ENCODE measurements around the gene C16orf74. TPM values are rescaled to one million over a fixed set of nuclear protein-coding genes. Genes with fewer than 3 reads are reported as not detected.

The C16orf74 gene
- total RNA-seq, 1 donor from 2014 or later: 0.64 TPM

- no peak for TF ChIP-seq CTCF (IDR thresholded peaks at IDR 0.05; ENCODE audit: unreplicated experiment)
- Mint-ChIP-seq H3K4me3 (ENCODE audit: unreplicated experiment) (no peak overlapping the region), H3K27ac (ENCODE audit: unreplicated experiment) (peak overlapping the region; percentile 57), H3K27me3 (ENCODE audit: unreplicated experiment) (peaks cover 7% of the 10 kb centered on the region), H3K36me3 (ENCODE audit: low read depth, unreplicated experiment) (peaks cover 14% of the 10 kb centered on the region), H3K9me3 (ENCODE audit: unreplicated experiment) (no peaks in the 10 kb centered on the region), H3K4me1 (ENCODE audit: unreplicated experiment) (no peaks in the 10 kb centered on the region)
- no peak for DNase-seq (ENCODE audit: low spot score)
Measured at GRCh38 chr16:85660843-85661739, 89.8 kb downstream of the C16orf74 start.

GRCh38 chr16:85659805-85660511 is 90.9 kb downstream of the C16orf74 start:
- Mint-ChIP-seq H3K9me3 (ENCODE audit: unreplicated experiment) (no peaks in the 10 kb centered on the region), H3K27me3 (ENCODE audit: unreplicated experiment) (peaks cover 9% of the 10 kb centered on the region), H3K4me1 (ENCODE audit: unreplicated experiment) (no peaks in the 10 kb centered on the region), H3K4me3 (ENCODE audit: unreplicated experiment) (no peak overlapping the region), H3K36me3 (ENCODE audit: low read depth, unreplicated experiment) (peaks cover 4% of the 10 kb centered on the region), H3K27ac (ENCODE audit: unreplicated experiment) (no peak overlapping the region)
- peak; percentile 87 for TF ChIP-seq CTCF (IDR thresholded peaks at IDR 0.05; ENCODE audit: unreplicated experiment)
- DNase-seq (ENCODE audit: low spot score): peak; percentile 94

GRCh38 chr16:85659336-85659735 is 91.6 kb downstream of the C16orf74 start:
- Mint-ChIP-seq H3K27ac (ENCODE audit: unreplicated experiment) (no peak overlapping the region), H3K4me3 (ENCODE audit: unreplicated experiment) (no peak overlapping the region), H3K9me3 (ENCODE audit: unreplicated experiment) (no peaks in the 10 kb centered on the region), H3K27me3 (ENCODE audit: unreplicated experiment) (peaks cover 9% of the 10 kb centered on the region), H3K4me1 (ENCODE audit: unreplicated experiment) (no peaks in the 10 kb centered on the region), H3K36me3 (ENCODE audit: low read depth, unreplicated experiment) (no peaks in the 10 kb centered on the region)
- DNase-seq (ENCODE audit: low spot score): no peak
- no peak for TF ChIP-seq CTCF (IDR thresholded peaks at IDR 0.05; ENCODE audit: unreplicated experiment)

- H3K27ac Mint-ChIP-seq (ENCODE audit: unreplicated experiment): no peak overlapping the region
- DNase-seq (ENCODE audit: low spot score): no peak
- H3K9me3 Mint-ChIP-seq (ENCODE audit: unreplicated experiment): no peaks in the 10 kb centered on the region
- H3K4me1 Mint-ChIP-seq (ENCODE audit: unreplicated experiment): no peaks in the 10 kb centered on the region
- H3K27me3 Mint-ChIP-seq (ENCODE audit: unreplicated experiment): peaks cover 9% of the 10 kb centered on the region
- no peaks in the 10 kb centered on the region for H3K36me3 Mint-ChIP-seq (ENCODE audit: low read depth, unreplicated experiment)
- TF ChIP-seq CTCF (IDR thresholded peaks at IDR 0.05; ENCODE audit: unreplicated experiment): no peak
- no peak overlapping the region for H3K4me3 Mint-ChIP-seq (ENCODE audit: unreplicated experiment)
Measured at GRCh38 chr16:85658504-85659326, 92.2 kb downstream of the C16orf74 start.

Data from endothelial cell (in vitro differentiated cells).